Lower leg skin (tissue), 3 donors: ENCODE data around the gene ELMOD1.

Experiments used
- POLR2A ChIP-seq, 2 donors: fragments of 450-650 bp; IDR thresholded peaks; one replicate each; pipeline ENCODE4 v1.6.1; 2016 to 2017; ENCODE audit warnings: antibody characterized with exemption in 2 of 2, mild to moderate bottlenecking in 1 of 2, moderate library complexity in 1 of 2
- TF ChIP-seq, protein P1 (sequence below), 3 donors: fragments of 450-650 bp; IDR thresholded peaks; one replicate each; pipeline ENCODE4 v1.5.1; 2016; ENCODE audit warnings: antibody characterized with exemption in 3 of 3, mild to moderate bottlenecking in 3 of 3, moderate library complexity in 2 of 3

DNA sequence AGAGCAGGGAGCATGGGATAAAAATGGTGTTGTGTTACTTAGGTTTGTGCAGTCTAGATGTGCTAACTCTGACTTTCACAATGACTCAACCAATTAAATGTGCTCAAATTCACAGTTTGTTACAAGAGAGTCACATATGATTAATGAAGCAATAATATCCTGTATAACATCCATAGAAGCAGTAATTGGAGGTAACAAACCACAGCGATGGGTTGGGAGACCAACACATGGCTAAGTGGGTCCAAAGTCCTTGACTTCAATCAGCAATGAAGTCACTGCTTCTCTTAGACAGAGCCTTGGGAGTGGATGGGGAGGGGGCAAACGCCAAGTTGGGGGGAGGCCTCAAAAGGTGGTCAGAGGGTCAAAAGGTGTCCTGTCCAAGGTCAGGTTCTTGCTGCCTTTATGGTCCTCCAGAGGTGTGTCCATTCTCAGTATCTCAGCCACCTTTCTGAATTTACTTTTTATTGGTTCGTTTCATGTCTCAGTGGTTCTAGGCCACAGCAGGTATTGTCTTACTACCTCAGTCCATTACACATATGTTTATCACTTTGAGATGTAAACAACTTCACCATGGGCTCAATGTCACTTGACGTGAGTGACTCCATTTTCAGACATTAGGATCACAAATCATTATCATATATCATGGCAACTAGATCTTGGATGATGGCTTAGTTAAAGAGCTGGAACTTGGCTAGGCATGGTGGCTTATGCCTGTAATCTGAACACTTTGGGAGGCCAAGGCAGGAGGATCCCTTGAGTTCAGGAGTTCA, 88.5 kb downstream of the ELMOD1 start:
- TF ChIP-seq, protein P1, sequence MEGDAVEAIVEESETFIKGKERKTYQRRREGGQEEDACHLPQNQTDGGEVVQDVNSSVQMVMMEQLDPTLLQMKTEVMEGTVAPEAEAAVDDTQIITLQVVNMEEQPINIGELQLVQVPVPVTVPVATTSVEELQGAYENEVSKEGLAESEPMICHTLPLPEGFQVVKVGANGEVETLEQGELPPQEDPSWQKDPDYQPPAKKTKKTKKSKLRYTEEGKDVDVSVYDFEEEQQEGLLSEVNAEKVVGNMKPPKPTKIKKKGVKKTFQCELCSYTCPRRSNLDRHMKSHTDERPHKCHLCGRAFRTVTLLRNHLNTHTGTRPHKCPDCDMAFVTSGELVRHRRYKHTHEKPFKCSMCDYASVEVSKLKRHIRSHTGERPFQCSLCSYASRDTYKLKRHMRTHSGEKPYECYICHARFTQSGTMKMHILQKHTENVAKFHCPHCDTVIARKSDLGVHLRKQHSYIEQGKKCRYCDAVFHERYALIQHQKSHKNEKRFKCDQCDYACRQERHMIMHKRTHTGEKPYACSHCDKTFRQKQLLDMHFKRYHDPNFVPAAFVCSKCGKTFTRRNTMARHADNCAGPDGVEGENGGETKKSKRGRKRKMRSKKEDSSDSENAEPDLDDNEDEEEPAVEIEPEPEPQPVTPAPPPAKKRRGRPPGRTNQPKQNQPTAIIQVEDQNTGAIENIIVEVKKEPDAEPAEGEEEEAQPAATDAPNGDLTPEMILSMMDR (IDR thresholded peaks at IDR 0.05), result no peak
- TF ChIP-seq POLR2A (IDR thresholded peaks at IDR 0.05), result no peak
